ENCODE measurements around the gene CECR2.

DNA sequence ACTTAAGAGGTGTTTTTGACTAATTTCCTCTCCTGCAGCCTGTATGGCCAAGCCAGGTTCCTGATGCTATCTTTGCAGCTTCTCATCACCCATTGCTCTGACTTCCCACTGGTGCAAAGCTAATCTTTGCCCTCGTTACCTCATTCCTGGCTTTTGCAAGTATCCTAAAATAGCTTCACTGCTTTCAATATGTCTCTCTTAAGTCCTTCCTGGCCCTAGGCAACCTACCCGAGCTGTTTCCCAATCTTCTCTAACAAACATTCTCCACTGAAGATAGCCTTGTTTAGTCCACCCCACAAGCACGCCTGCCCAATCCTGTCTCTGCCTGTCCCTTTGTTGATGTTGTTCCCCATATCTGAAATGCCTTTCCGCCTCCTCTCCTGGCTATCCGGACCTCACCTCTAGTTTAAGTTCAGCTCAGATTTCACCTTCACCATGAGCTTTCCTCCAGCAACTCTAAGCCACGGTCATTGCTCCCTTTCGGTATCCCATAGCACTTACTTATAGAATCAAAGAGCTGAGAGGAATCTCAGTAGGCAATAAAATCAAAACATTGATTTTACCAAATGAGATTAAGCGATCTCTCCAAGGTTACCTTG lies 30.1 kb upstream of the CECR2 start:
- TF ChIP-seq EZH2 (IDR thresholded peaks at IDR 0.05; ENCODE audit: low read length, unreplicated experiment) (no peak), CTCF (conservative IDR thresholded peaks at IDR 0.05; ENCODE audit: low read depth, low read length) (no peak), EZH2phosphoT487 (IDR thresholded peaks at IDR 0.05; ENCODE audit: borderline replicate concordance, low read length) (no peak)
